Kasumi-1 (cell line): ENCODE measurements around the gene ACP4.

Source experiments
- DNase-seq, 2 experiments: peaks; one replicate each; lab custom pipeline; 2025; lab: John Stamatoyannopoulos, UW

Gene ACP4

GRCh38 chr19:50844296-50844935, 54.2 kb downstream of the ACP4 start:
- no peak for DNase-seq
